HG02623 (cell line): Measurements from ENCODE around the gene MGST2.
A peak's percentile ranks its signal among the peaks of the same experiment; 100 is the strongest.

Source experiments
- ATAC-seq: cut with Tn5 transposase; IDR thresholded peaks from one replicate; pipeline ENCODE4 v1.9.1; 2021; ENCODE audit warnings: moderate library complexity; ENCODE audit not compliant: unreplicated experiment

The MGST2 gene

GRCh38 chr4:139700568-139700967 lies 34.9 kb downstream of the MGST2 start:
- no peak for ATAC-seq

DNA sequence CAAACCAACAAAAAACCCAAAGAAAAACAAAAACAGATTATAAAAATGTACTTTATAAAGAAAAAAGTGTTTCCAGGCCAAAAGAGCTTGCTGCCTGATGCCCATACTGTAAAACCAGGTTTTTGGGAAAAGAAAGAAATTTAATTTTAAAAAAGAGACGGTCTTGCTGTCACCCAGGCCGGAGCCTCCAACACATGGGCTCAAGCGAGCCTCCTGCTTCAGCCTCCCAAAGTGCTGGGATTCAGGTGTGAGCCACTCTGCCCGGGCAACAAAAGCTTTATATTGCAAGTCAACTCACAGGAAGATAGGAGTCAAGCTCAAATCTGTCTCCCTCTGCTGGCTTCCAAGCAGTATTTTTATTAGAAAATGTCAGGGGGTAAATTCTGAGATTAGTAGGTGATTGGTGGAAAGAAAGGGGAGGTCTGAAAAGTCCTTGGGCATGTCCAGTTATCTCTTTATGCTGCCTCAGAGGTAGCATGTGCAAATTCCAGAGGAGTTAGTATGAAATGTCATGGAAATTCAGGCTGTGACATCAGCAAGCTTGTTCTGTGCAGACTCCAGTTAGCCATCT lies 39.4 kb downstream of the MGST2 start:
- ATAC-seq: no peak

GRCh38 chr4:139709660-139710059 lies 44.0 kb downstream of the MGST2 start:
- ATAC-seq: no peak

GRCh38 chr4:139710073-139710472 lies 44.5 kb downstream of the MGST2 start:
- no peak for ATAC-seq

DNA sequence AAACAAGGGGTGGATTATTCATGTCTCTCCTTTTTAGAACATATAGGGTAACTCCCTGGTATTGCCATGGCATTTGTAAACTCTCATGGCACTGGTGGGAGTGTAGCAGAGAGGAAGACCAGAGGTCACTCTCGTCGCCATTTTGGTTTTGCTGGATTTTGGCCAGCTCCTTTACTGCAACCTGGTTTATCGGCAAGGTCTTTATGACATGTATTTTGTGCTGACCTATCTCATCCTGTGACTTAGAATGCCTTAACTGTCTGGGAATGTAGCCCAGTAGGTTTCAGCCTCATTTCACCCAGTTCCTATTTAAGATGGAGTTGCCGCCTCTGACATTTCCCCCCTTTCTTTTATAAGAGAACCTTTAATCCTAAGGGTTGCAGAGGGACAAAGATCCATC lies 45.8 kb downstream of the MGST2 start:
- ATAC-seq: no peak

- no peak for ATAC-seq
Observed at GRCh38 chr4:139712882-139713281, 47.3 kb downstream of the MGST2 start.

DNA sequence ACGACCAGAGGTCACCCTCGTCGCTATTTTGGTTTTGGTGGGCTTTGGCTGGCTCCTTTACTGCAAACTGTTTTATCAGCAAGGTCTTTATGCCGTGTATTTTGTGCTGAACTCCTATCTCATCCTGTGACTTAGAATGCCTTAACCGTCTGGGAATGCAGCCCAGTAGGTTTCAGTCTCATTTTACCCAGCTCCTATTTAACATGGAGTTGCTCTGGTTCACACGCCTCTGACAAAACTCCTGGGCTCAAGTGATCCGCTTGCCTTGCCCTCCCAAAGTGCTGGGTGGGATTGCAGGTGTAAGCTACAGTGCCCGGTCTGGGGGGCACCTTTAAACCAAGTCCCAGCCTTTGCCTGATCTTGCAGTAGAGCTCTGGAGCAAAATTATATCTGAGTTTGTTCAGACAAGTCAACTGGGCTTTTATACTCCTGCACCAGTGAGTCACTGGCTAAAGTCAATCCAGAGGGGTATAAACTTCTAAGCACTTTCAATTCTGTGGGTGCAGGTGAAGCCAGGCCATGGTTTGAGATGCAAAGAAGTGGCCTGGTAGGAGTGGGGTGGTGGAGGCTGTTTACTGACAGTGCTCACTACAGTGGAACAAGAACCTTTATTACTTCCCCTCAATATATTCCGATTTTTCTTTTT lies 50.2 kb downstream of the MGST2 start:
- ATAC-seq: no peak

GRCh38 chr4:139718358-139718757 lies 52.7 kb downstream of the MGST2 start:
- no peak for ATAC-seq

GRCh38 chr4:139718833-139719232 lies 53.2 kb downstream of the MGST2 start:
- no peak for ATAC-seq

DNA sequence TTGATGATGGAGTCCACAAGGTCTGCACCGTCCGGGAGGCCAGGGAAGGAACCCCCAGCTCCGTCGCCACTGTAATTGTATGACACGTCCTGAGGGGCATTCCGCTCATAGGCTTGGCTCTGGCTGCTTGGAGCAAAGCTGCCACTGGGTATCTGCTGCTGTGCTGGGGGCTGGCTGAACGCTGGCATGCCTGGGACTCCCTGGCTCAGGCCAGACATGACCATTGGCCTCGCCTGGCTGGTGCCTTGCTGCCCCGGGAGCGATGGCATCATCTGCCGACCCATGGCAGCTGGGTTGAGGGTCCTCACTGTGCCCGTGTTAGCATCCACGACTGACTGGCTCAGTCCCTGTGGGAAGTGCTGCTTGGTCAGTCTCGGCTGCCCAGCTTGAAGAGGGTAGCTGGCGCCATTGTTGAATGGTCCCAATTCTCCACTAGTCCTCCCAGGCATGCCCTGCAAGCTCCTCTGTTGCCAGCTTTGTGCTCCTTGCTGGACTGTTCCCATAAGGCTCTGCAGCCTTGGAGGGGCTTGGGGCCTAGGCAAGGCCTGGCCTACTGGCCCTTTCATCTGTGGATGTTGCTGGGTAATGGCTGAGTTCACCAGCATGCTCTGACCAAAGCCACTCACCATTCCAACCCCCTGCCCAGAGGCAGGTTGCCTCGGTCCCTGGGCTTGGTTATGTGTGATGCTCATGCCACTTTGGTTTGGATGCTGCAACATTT lies 53.9 kb downstream of the MGST2 start:
- no peak for ATAC-seq

DNA sequence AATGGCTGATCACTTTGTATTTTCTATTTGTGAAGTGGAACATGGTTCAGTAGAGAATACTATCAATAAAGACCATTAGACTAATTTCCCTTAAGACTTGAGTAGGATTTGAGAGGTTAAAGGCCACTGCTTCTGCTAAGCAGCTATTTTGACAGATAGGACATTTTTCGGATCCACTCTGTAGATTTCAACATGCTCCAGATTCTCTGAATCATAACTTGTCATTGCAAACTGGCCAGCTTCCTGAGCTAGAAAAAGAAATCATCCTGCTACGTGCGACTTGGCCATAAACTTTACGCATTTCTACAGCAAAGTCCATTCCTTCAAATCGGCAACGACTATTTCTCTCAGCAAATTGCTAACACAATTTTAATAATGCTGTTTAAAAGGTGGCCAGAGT lies 55.2 kb downstream of the MGST2 start:
- no peak for ATAC-seq

DNA sequence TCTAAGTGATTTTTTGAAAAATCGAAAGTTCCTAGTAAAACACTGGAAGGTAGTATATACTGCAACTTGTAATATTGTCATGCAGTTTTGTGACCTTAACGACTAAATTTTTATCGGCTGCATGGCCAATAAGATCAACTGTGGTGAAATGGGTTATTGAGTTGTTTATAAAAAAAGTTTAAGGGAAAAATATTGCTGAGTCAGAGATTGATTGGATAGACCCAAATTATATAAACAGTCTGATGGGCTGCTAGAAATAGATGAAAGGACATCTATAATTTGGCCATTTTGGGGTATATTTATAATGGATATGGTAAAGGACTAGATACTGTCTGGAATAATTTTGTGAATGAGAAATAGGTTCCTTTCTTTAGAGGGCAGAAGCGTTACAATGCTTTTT lies 56.2 kb downstream of the MGST2 start:
- ATAC-seq: no peak

DNA sequence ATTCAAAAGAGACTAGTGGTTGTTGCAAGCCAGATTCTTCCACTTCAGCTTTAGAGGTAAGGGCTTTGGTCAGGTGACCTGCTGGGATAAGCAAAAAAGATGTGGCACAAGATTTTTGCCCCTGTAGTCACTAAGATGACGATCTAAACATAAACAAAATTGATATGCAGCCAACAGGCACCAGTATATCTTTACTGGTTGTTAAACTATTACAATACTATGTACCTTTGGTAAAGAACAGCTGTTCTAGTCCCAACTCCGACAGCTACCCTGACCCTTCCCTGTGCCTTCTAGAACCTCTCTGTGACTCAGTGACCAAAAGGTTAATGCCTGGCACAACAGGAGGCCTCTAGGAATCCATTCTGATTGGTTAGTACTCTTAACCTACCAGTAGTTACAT lies 59.6 kb downstream of the MGST2 start:
- no peak for ATAC-seq

GRCh38 chr4:139726615-139727014 lies 61.0 kb downstream of the MGST2 start:
- ATAC-seq: no peak

- ATAC-seq: no peak
Observed at GRCh38 chr4:139728146-139728545, 62.5 kb downstream of the MGST2 start.

DNA sequence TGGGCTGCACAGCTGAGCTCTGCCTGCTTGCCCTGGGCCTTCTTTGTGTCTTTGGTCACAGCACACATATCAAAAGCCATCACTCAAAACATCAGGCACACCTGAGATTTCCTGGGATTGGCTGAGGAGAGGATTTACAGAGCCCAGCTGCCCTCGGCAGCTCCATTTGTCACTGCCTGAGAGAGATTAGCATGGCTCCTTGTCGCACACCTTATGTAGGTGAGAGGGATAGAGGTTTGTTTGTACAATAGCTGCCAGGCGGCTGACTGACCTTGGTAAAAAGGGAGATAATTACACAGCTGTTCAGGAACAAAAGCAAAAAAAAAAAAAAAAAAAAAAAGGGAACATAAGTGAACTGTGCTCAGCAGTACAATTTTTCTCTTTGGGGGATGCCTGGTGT lies 63.2 kb downstream of the MGST2 start:
- no peak for ATAC-seq

- no peak for ATAC-seq
Observed at GRCh38 chr4:139732991-139733570, 67.5 kb downstream of the MGST2 start.

- ATAC-seq: no peak
Observed at GRCh38 chr4:139734201-139734874, 68.7 kb downstream of the MGST2 start.

GRCh38 chr4:139734875-139735380 lies 69.3 kb downstream of the MGST2 start:
- ATAC-seq: peak; percentile 49

DNA sequence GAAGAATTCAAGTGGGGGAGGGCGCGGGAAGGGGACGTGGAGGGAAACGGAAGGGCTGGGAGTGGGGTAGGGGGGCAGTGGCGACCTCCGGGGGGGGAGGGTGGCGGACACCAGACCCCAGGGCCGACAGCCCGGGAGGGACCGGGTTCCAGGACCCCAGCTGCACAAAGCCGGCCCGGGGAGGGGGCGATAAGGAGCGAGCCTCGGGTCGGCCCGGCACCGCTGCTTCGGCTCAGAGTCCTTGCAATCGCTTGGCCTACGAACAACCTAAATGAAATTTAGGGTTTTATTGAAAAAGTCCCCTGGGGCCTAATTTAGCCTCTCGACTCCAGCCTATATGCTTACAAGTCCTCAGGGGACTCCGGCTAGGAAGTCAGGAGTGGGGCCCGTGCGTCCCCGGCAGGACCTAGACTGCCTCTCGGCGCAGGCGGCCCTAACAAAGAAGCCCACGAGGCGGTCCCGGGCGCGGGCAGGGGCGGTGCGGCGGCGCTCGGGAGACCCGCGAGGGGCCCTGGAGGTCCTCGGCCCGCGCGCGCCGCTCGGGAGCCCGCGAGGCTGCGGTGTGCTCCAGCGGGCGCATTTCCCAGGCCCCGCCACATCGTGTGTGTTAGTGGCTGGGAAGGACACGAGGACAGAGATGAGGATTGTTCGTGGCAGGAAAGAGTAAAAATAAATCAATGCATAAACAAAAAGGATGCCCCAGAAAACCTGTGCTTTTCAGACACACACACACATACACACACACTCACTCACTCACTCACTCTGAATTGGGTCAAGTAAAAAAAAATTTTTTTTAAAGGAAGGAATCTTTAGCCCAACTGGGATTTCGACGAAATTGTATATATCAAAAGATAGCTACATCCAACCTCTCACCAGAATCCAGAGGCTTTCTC lies 70.0 kb downstream of the MGST2 start:
- ATAC-seq: no peak
